GM18867 (cell line): ENCODE data around the gene TMEM140.
"Not testable (repeated sequence)": the region's sequence is repeated elsewhere in the genome, so short reads cannot be mapped to it uniquely, and the experiment has no call there.

Experiments used
- ATAC-seq: cut with Tn5 transposase; IDR thresholded peaks from one replicate; pipeline ENCODE4 v1.9.1; 2021; ENCODE audit warnings: mild to moderate bottlenecking, moderate library complexity; ENCODE audit not compliant: unreplicated experiment

Gene TMEM140

DNA sequence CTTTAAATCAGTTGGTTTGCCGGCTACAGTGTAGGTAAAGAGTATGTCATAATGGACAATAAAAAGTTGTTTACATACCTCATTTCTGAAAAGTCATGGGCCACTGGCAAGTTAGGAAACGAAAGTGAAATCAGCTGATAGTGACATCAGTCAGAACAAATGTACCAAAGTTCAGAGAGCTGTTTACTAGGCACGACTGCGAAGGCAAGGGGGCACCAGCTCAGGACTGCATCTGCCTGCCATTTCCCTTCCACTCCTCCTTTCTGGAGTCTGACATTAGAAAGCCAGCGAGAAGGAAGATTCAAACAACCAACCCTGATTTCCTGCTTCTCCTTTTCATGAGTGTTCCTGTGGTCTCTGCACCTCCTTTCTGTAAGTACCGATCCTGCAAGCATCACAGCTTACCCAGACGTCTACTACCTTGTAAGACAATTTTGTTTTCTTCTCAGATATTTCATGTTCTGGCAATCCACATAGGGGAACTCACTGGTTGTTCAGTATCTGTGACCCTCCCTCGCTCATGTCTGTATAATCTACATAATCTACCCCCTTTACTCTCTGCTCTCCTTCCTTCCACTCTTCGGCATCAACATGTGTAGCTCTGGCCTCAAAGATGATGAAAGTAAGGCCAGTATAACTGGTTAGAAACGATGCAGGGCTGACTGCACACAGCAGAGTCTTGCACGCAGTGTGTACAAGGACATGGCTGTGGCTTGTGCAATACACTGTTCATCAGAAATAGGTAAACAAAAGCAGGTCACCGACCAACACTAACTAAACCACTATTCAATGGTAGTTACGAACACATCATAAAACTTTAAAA, at the start of gene TMEM140:
Gene TMEM140 (plus strand): TSS at position 174 of the 823 bp plus-strand sequence. CDS start 16,370 bp downstream, outside the sequence.
- ATAC-seq: peak; percentile 88

- no peak for ATAC-seq
These were observed 49.5 kb upstream of the TMEM140 start for GRCh38 chr7:135098391-135098790.

DNA sequence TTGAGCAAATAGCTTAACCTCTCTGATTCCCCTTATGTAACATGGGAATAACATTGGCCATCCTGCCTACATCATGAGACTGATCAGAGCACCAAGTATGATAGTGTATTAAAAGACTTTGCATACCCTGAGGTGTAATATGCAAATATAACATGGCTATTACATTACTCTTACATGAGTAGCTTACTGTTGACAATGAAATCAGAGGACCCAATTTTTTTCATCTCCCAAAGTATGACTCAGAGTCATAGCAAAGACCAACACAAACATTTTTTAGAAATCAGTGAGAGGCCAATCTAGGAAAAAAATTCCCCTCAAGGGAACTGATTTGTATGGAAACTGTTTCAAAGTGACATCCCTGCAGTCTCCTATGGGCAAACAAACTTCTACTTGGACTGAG, 47.0 kb upstream of the TMEM140 start:
- ATAC-seq: no peak

- peak; percentile 74 for ATAC-seq
These were observed 45.5 kb upstream of the TMEM140 start for GRCh38 chr7:135102372-135102771.

DNA sequence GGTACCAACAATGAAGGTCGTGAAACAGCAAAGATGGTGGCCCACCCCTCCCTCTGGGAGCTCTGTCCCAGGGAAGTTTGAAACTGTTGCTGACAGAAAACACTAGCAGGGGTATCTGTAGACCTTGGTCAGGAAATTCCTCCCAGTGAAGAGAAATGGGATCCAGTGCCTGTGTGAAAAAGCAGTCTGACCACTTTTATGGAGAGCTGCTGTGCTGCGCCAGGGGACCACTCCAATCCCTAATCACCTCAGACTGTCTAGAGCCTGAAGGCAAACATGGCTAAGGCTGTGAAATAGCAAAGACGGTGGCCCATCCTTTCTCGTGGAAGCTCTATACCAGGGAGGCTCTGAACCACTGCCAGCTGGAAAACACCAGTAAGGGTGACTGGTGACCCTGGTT, 38.3 kb upstream of the TMEM140 start:
- ATAC-seq: no peak

GRCh38 chr7:135109976-135110375, 37.9 kb upstream of the TMEM140 start:
- ATAC-seq: no peak

- no peak for ATAC-seq
These were observed 36.5 kb upstream of the TMEM140 start for GRCh38 chr7:135111379-135111778.

- ATAC-seq: no peak
These were observed 33.2 kb upstream of the TMEM140 start for GRCh38 chr7:135114622-135115021.

DNA sequence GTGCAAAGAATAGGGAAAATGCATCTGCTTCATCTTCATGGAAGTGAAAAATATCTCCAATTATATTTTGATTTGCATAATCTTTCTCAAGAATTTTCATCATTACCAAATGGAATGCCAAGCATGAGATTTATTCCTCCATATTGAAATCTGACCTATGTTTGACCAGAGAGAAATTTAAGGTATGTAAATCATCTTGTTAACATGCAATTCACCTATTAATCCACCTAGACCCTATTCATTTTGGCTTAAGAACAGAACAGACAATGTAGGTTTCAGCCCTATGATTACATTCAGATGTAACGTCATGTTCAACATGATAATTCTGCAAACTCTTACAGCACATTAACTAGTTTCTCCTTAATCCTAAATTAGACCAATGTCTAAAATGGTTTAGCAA, 30.8 kb upstream of the TMEM140 start:
- no peak for ATAC-seq

GRCh38 chr7:135121868-135122267, 26.0 kb upstream of the TMEM140 start:
- ATAC-seq: no peak

GRCh38 chr7:135124631-135125030, 23.2 kb upstream of the TMEM140 start:
- ATAC-seq: not testable (repeated sequence)

DNA sequence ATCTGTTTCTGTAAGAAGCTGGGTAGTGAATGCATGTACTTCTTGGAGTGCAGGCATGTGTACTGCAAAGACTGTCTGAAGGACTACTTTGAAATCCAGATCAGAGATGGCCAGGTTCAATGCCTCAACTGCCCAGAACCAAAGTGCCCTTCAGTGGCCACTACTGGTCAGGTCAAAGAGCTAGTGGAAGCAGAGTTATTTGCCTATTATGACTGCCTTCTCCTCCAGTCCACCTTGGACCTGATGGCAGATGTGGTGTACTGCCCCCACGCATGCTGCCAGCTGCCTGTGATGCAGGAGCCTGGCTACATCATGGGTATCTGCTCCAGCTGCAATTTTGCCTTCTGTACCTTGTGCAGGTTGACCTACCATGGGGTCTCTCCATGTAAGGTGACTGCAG, 18.9 kb upstream of the TMEM140 start:
- ATAC-seq: no peak

DNA sequence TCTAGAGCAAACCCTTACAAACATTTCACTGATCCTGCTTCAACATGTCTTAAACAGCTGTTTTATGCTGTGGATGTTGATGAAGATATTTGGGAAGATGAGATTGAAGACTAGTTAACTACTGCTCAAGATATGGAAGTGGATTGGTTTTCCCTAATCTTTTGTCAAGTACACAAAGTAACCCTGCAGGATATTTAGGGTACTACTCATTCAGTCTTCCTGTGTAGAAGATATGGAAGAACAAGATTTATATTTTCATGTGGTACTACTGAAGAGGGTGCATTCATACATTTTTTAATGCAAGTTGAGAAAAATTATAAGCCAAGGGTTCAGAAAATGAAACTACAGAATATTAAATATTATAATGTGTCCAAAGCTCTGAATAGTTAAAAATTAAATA, 18.3 kb upstream of the TMEM140 start:
- ATAC-seq: no peak

GRCh38 chr7:135143885-135144668, 3.8 kb upstream of the TMEM140 start:
- no peak for ATAC-seq

GRCh38 chr7:135147341-135147898, 452 bp upstream of the TMEM140 start:
- ATAC-seq: peak; percentile 16

DNA sequence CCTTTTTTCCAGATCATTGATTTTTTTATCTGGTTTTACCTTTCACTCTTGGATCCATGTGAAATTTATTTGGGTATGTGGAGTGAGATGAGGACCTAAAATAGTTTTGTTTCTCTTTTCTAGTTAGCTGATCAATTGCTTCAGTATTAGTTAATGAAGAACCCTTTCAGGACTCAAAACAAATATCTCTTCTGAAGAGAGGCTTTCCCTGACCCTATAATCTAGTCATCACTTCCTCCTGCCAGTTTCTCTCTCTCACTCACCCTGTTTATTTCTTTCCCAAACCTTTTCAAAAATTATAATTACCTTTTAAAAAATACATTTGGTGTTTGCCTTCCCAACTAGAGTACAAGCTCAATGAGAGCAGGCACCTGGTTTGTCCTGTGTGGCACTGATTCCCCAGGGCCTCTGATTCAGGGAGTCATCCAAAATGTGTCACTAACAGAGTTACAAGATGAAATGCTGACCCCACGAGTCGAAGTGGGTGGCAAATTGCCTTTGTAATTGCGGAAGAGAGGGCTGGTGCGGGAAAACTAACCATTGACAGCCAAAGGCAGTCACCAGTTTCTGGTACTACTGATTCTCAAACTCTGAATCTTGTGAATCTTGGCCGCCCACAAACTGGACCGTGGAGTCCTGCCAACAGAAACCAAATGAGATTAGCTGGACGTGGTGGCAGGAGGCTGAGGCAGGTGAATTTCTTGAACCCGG, 2.4 kb downstream of the TMEM140 start:
- ATAC-seq: no peak

DNA sequence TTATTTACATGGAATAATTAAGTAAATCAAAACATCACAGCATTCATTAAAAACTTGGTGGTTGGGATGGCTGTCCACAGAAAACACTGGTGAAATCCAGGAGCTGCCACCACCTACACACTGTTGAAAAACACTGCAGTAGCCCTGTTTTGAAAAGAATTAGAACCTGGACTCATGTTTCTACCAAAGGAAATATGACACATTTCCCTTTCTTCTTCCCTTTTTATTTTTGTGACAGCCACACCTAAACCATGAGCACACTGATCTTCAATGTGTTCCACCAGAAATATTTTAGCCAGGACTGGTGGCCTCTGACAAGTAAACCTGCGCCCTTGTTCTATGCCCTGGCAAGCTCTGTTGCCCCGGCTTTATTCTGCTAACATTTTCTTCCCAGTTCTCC, 3.3 kb downstream of the TMEM140 start:
- ATAC-seq: no peak

GRCh38 chr7:135151533-135151932, 3.7 kb downstream of the TMEM140 start:
- no peak for ATAC-seq

GRCh38 chr7:135152442-135152841, 4.6 kb downstream of the TMEM140 start:
- no peak for ATAC-seq

DNA sequence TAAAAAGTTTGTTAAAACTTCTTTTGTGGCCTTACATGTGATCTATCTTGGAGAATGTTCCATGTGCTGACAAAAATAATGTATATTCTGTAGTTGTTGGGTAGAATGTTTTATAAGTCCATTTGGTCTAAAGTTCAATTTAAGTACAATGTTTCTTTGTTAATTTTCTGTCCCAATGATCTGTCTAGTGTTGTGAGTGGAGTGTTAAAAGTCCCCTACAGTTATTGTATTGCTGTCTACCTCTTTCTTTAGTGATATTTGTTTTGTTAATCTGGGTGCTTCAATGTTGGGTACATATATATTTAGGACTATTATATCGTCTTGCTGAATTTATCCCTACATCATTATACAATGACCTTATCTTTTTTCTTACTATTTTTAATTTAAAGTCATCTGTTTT, 6.9 kb downstream of the TMEM140 start:
- no peak for ATAC-seq

DNA sequence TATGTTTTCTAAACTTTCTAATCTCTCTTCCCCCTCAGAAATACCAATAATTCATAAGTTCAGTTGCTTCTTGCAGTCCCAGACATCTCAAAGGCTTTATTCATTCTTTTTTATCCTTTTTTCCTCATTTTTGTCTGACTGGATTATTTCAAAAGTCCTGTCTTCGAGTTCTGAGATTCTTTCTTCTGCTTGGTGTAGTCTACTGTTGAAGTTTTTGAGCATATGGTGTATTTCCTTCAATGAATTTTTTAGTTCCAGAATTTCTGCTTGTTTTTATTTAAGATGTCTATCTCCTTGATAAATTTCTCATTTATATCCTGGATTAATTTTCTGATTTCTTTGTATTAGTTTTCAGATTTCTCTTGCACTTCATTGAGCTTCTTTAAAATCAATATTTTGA, 8.4 kb downstream of the TMEM140 start:
- no peak for ATAC-seq
